Measurements from ENCODE around the gene RTTN. TPM values are rescaled to one million over a fixed set of nuclear protein-coding genes. Genes with fewer than 3 reads are reported as not detected.

Gene RTTN
- total RNA-seq, 1 experiment from 2014 or later: 21.5 TPM

DNA sequence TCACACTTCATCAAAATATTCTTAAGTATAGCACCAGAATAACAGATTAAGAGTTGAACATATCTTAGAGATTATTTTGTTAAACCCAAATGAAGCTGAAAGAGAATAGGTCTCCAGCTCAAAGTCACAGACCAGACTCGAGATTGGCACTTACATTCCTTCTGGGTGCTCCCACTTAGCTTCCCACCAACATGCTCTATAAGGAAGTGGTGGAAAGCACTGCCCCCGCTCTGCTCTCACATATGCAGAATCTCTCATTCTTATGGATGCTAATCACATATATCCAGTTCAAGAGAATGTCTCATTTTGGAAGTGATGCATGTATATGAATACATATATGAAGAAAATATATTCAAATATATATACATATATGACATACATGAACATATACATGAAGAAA, 186.4 kb downstream of the RTTN start:
- Mint-ChIP-seq H3K4me3 (no peak overlapping the region), H3K9me3 (no peaks in the 10 kb centered on the region), H3K36me3 (peaks cover 17% of the 10 kb centered on the region), H3K27me3 (ENCODE audit: low read depth) (no peaks in the 10 kb centered on the region), H3K4me1 (peaks cover 9% of the 10 kb centered on the region), H3K27ac (no peak overlapping the region)
- ChIA-PET CTCF (no interaction called here), POLR2A (no interaction called here)
- no peak for TF ChIP-seq ELF4 (CRISPR knock-in tag; IDR thresholded peaks at IDR 0.05; ENCODE audit: low read depth)
- TF ChIP-seq, protein P1, sequence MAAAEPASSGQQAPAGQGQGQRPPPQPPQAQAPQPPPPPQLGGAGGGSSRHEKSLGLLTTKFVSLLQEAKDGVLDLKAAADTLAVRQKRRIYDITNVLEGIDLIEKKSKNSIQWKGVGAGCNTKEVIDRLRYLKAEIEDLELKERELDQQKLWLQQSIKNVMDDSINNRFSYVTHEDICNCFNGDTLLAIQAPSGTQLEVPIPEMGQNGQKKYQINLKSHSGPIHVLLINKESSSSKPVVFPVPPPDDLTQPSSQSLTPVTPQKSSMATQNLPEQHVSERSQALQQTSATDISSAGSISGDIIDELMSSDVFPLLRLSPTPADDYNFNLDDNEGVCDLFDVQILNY (CRISPR knock-in tag; IDR thresholded peaks at IDR 0.05): no peak
- TF ChIP-seq TEAD4 (CRISPR knock-in tag; IDR thresholded peaks at IDR 0.05): no peak
- no peak for TF ChIP-seq ESRRA (CRISPR knock-in tag; IDR thresholded peaks at IDR 0.05; ENCODE audit: borderline replicate concordance)
- TF ChIP-seq, protein P2, sequence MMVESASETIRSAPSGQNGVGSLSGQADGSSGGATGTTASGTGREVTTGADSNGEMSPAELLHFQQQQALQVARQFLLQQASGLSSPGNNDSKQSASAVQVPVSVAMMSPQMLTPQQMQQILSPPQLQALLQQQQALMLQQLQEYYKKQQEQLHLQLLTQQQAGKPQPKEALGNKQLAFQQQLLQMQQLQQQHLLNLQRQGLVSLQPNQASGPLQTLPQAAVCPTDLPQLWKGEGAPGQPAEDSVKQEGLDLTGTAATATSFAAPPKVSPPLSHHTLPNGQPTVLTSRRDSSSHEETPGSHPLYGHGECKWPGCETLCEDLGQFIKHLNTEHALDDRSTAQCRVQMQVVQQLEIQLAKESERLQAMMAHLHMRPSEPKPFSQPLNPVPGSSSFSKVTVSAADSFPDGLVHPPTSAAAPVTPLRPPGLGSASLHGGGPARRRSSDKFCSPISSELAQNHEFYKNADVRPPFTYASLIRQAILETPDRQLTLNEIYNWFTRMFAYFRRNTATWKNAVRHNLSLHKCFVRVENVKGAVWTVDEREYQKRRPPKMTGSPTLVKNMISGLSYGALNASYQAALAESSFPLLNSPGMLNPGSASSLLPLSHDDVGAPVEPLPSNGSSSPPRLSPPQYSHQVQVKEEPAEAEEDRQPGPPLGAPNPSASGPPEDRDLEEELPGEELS (CRISPR knock-in tag; IDR thresholded peaks at IDR 0.05): no peak
- TF ChIP-seq, protein P3, sequence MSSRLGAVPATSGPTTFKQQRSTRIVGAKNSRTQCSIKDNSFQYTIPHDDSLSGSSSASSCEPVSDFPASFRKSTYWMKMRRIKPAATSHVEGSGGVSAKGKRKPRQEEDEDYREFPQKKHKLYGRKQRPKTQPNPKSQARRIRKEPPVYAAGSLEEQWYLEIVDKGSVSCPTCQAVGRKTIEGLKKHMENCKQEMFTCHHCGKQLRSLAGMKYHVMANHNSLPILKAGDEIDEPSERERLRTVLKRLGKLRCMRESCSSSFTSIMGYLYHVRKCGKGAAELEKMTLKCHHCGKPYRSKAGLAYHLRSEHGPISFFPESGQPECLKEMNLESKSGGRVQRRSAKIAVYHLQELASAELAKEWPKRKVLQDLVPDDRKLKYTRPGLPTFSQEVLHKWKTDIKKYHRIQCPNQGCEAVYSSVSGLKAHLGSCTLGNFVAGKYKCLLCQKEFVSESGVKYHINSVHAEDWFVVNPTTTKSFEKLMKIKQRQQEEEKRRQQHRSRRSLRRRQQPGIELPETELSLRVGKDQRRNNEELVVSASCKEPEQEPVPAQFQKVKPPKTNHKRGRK (CRISPR knock-in tag; IDR thresholded peaks at IDR 0.05; ENCODE audit: borderline replicate concordance): no peak
- DNase-seq (ENCODE audit: low spot score): no peak
- ATAC-seq: no peak

DNA sequence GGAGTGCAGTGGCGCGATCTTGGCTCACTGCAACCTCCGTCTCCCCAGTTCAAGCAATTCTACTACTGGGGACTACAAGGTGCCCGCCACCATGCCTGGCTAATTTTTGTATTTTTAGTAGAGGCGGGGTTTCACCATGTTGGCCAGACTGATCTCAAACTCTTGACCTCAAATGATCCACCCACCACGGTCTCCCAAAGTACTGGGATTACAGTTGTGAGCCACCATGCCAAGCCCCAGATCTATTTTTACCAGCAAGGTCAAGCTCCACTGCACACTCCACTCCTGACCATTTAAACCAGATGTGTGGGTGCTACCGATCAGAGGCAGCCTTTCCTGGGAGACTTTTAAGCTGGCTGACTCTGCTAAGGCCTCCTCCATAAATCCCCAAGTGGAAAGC, 190.4 kb downstream of the RTTN start:
- peaks cover 9% of the 10 kb centered on the region for H3K4me1 Mint-ChIP-seq
- POLR2A ChIA-PET: no interaction called here
- H3K27me3 Mint-ChIP-seq (ENCODE audit: low read depth): no peaks in the 10 kb centered on the region
- H3K9me3 Mint-ChIP-seq: peaks cover 7% of the 10 kb centered on the region
- H3K27ac Mint-ChIP-seq: 0 out of 2 replicates have a peak overlapping the region, but pooled peaks have one; percentile 13
- H3K4me3 Mint-ChIP-seq: no peak overlapping the region
- no peak for ATAC-seq
- TF ChIP-seq NFYB (CRISPR knock-in tag; conservative IDR thresholded peaks at IDR 0.05; ENCODE audit: low read depth) (no peak), HMGA2 (CRISPR knock-in tag; IDR thresholded peaks at IDR 0.05) (no peak), NFATC4 (CRISPR knock-in tag; IDR thresholded peaks at IDR 0.05) (no peak), KAT7 (CRISPR knock-in tag; IDR thresholded peaks at IDR 0.05; ENCODE audit: borderline replicate concordance) (no peak), ZNF263 (CRISPR knock-in tag; IDR thresholded peaks at IDR 0.05; ENCODE audit: low read depth) (no peak), JUN (CRISPR knock-in tag; IDR thresholded peaks at IDR 0.05) (no peak), IRF2 (CRISPR knock-in tag; IDR thresholded peaks at IDR 0.05; ENCODE audit: borderline replicate concordance, low read depth) (no peak), ELF4 (CRISPR knock-in tag; IDR thresholded peaks at IDR 0.05; ENCODE audit: low read depth) (no peak), GABPB1 (CRISPR knock-in tag; IDR thresholded peaks at IDR 0.05) (no peak), CREB1 (CRISPR knock-in tag; IDR thresholded peaks at IDR 0.05) (no peak)
- TF ChIP-seq, protein P4, sequence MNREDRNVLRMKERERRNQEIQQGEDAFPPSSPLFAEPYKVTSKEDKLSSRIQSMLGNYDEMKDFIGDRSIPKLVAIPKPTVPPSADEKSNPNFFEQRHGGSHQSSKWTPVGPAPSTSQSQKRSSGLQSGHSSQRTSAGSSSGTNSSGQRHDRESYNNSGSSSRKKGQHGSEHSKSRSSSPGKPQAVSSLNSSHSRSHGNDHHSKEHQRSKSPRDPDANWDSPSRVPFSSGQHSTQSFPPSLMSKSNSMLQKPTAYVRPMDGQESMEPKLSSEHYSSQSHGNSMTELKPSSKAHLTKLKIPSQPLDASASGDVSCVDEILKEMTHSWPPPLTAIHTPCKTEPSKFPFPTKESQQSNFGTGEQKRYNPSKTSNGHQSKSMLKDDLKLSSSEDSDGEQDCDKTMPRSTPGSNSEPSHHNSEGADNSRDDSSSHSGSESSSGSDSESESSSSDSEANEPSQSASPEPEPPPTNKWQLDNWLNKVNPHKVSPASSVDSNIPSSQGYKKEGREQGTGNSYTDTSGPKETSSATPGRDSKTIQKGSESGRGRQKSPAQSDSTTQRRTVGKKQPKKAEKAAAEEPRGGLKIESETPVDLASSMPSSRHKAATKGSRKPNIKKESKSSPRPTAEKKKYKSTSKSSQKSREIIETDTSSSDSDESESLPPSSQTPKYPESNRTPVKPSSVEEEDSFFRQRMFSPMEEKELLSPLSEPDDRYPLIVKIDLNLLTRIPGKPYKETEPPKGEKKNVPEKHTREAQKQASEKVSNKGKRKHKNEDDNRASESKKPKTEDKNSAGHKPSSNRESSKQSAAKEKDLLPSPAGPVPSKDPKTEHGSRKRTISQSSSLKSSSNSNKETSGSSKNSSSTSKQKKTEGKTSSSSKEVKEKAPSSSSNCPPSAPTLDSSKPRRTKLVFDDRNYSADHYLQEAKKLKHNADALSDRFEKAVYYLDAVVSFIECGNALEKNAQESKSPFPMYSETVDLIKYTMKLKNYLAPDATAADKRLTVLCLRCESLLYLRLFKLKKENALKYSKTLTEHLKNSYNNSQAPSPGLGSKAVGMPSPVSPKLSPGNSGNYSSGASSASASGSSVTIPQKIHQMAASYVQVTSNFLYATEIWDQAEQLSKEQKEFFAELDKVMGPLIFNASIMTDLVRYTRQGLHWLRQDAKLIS (CRISPR knock-in tag; IDR thresholded peaks at IDR 0.05; ENCODE audit: borderline replicate concordance): no peak
- TF ChIP-seq, protein P5, sequence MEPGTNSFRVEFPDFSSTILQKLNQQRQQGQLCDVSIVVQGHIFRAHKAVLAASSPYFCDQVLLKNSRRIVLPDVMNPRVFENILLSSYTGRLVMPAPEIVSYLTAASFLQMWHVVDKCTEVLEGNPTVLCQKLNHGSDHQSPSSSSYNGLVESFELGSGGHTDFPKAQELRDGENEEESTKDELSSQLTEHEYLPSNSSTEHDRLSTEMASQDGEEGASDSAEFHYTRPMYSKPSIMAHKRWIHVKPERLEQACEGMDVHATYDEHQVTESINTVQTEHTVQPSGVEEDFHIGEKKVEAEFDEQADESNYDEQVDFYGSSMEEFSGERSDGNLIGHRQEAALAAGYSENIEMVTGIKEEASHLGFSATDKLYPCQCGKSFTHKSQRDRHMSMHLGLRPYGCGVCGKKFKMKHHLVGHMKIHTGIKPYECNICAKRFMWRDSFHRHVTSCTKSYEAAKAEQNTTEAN (CRISPR knock-in tag; IDR thresholded peaks at IDR 0.05): no peak
- TF ChIP-seq, protein P6, sequence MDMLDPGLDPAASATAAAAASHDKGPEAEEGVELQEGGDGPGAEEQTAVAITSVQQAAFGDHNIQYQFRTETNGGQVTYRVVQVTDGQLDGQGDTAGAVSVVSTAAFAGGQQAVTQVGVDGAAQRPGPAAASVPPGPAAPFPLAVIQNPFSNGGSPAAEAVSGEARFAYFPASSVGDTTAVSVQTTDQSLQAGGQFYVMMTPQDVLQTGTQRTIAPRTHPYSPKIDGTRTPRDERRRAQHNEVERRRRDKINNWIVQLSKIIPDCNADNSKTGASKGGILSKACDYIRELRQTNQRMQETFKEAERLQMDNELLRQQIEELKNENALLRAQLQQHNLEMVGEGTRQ (CRISPR knock-in tag; IDR thresholded peaks at IDR 0.05): no peak
- TF ChIP-seq, protein P7, sequence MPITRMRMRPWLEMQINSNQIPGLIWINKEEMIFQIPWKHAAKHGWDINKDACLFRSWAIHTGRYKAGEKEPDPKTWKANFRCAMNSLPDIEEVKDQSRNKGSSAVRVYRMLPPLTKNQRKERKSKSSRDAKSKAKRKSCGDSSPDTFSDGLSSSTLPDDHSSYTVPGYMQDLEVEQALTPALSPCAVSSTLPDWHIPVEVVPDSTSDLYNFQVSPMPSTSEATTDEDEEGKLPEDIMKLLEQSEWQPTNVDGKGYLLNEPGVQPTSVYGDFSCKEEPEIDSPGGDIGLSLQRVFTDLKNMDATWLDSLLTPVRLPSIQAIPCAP (CRISPR knock-in tag; IDR thresholded peaks at IDR 0.05): no peak
- DNase-seq (ENCODE audit: low spot score): no peak
- CTCF ChIA-PET: no interaction called here
- H3K36me3 Mint-ChIP-seq: peaks cover 17% of the 10 kb centered on the region
